ENCODE data around the gene POLR2L. TPM values are rescaled to one million over a fixed set of nuclear protein-coding genes. Genes with fewer than 3 reads are reported as not detected.

POLR2L gene
- 100 to 1,000 TPM in 2 of 4 donors, 10 to 100 TPM in 2; 71.4 to 189 (median 92.3) TPM for total RNA-seq

DNA sequence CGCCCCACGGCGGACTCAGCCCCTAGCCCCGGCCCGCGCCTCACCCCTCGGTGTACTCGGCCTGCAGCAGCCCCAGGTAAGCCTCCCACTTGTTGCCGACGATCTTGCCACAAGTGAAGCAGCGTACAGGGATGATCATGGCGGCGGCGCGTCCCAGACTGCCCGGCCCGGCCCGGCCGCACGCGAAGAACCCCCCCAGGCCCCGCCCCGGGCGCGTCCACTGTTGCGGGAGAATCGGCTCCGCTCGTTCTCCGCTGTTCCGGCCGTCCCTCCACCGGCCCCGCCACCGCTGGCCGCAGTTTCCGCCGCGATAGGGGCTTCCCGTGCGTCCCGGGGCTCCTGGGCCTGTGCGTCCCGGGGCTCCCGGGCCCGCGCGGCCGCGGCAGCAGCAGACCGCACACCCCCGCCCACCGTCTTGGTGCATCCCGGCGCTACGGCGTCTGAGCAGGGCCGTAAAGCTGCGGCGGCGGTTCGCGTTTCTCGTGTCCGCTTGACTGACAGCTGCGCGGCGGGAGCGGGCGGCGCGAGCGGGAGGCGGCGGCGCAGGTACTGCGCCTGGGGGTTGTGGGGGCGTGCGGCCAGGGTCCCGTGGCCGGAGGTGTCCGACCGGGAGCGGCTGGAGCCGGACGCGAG is at the start of gene POLR2L, which contains the start of gene TSPAN4:
POLR2L (minus strand) TSS at position 160 of the 633 bp plus-strand sequence; CDS start at position 139, 21 bp downstream.
TSPAN4 (plus strand) TSS at position 483 of the 633 bp plus-strand sequence. CDS start 7,453 bp downstream, outside the sequence.
- Histone ChIP-seq H3K4me1 (peaks cover 50 to 91% (median 81%) of the 10 kb centered on the region in 4 donors), H3K27me3 (no peaks in the 10 kb centered on the region), H3K36me3 (peaks cover 26 to 44% (median 41%) of the 10 kb centered on the region in 4 donors), H3K9me3 (no peaks in the 10 kb centered on the region), H3K4me3 (peak within 1 kb of the TSS; percentile 80 to 94 (median 90)), H3K27ac (replicated peaks in 1 of 4) (peak within 1 kb of the TSS; percentile 88 to 94 (median 91))
- TF ChIP-seq, protein P1, sequence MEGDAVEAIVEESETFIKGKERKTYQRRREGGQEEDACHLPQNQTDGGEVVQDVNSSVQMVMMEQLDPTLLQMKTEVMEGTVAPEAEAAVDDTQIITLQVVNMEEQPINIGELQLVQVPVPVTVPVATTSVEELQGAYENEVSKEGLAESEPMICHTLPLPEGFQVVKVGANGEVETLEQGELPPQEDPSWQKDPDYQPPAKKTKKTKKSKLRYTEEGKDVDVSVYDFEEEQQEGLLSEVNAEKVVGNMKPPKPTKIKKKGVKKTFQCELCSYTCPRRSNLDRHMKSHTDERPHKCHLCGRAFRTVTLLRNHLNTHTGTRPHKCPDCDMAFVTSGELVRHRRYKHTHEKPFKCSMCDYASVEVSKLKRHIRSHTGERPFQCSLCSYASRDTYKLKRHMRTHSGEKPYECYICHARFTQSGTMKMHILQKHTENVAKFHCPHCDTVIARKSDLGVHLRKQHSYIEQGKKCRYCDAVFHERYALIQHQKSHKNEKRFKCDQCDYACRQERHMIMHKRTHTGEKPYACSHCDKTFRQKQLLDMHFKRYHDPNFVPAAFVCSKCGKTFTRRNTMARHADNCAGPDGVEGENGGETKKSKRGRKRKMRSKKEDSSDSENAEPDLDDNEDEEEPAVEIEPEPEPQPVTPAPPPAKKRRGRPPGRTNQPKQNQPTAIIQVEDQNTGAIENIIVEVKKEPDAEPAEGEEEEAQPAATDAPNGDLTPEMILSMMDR (IDR thresholded peaks at IDR 0.05): peak in 2 of 3 experiments; percentile 19 to 25
- TF ChIP-seq POLR2AphosphoS5 (IDR thresholded peaks at IDR 0.05): peak; percentile 88 to 96
- TF ChIP-seq POLR2A (IDR thresholded peaks at IDR 0.05; ENCODE audit: low read depth): peak; percentile 57
- no peak for TF ChIP-seq EP300 (IDR thresholded peaks at IDR 0.05)
- intact Hi-C loops (cut with DNase I): no loop called here
- peak; percentile 97 for DNase-seq (ENCODE audit: extremely low spot score)
- WGBS: 0% methylated on average over 6 of the region's 87 CpGs

DNA sequence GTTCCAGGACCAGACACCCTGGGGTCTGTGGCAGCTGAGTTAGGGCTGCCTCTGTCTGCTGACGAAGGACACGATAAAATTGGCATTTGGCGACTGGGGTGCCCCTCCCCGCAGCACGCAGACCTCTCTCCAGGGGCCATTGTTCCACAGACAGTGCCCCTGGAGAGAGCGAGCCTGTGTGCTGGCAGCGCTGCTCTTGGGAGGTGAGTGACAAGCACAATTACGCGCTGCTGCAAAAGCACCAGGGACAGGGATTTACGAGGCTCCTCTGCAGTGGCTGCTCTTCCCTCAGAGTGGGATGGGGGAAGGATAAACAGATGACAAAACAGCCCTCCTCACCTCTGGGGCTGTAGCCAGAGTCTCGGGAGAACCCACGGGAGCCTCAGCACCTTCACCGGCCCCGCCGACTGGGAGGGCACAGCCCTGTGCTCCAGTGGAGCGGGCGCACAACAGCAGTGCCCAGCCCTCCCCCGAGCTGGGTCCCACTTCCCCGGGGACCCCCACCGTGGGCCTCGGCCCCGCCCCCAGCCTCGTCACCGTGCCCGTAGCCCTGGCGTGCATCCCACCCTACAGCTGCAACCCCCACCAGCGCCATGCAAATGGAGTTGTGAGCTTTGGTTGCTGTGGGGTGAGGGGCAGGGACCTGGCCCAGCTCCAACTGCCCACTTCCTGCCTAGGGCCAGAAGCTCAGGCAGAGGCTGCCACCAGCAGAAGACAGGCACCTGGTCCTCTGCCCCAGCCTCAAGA is 48.6 kb upstream of the POLR2L start:
- 84% methylated on average over 5 of the region's 27 CpGs for WGBS

DNA sequence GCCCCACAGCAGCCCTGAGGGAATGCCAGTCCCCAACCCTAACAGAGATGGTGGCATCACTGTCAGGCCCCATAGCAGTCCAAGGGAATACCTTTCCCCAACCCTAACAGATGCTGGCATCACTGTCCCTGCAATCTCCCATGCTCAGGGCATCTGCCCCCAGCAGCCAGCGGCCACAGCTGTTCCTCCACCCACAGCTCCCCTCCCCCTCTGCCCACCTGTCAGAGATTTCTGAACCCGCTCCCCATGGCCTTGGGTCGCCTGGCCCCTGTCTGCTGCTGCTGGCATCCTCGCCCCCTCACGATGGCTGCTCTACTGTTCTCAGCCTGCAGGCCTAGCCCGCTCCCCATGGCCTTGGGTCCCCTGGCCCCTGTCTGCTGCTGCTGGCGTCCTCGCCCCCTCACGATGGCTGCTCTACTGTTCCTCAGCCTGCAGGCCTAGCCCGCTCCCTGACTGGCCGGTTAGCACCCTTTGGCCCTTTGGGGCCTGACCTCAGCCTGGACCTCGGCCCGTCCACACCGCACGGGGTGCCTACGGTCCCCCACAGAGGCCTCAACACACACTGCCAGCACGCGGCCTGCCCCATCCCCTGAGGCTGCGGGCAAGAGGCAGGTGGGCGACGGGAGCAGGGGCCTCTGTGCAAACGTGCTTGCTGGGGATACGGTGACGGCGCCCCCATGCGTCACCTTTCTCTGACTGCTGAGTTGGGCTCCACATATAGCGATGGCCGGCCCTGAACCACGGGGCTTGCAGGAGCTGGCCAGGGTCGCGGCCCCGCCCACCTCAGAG is 47.6 kb upstream of the POLR2L start:
- Histone ChIP-seq H3K36me3 (peaks cover 0 to 67% (median 38%) of the 10 kb centered on the region in 4 donors), H3K27me3 (no peaks in the 10 kb centered on the region), H3K4me1 (no peaks in the 10 kb centered on the region), H3K27ac (replicated peaks in 1 of 4) (no peak overlapping the region), H3K9me3 (no peaks in the 10 kb centered on the region), H3K4me3 (no peak overlapping the region)
- 88% methylated on average over 14 of the region's 32 CpGs for WGBS
- intact Hi-C loops (cut with DNase I): no loop called here
- TF ChIP-seq POLR2AphosphoS5 (IDR thresholded peaks at IDR 0.05): no peak
- TF ChIP-seq EP300 (IDR thresholded peaks at IDR 0.05): no peak
- TF ChIP-seq, protein P1 (IDR thresholded peaks at IDR 0.05): no peak
- no peak for TF ChIP-seq POLR2A (IDR thresholded peaks at IDR 0.05; ENCODE audit: low read depth)
- no peak for DNase-seq (ENCODE audit: extremely low spot score)

More for the DNA sequence above, 48.6 kb upstream of the POLR2L start:
- H3K27ac ChIP-seq (replicated peaks in 1 of 4): no peak overlapping the region
- no peaks in the 10 kb centered on the region for H3K9me3 ChIP-seq
- H3K4me3 ChIP-seq: no peak overlapping the region
- H3K36me3 ChIP-seq: peaks cover 0 to 74% (median 39%) of the 10 kb centered on the region in 4 donors
- no peak for TF ChIP-seq POLR2AphosphoS5 (IDR thresholded peaks at IDR 0.05)
- no peak for TF ChIP-seq EP300 (IDR thresholded peaks at IDR 0.05)
- TF ChIP-seq POLR2A (IDR thresholded peaks at IDR 0.05; ENCODE audit: low read depth): no peak
- TF ChIP-seq, protein P1 (IDR thresholded peaks at IDR 0.05): no peak
- H3K4me1 ChIP-seq: no peaks in the 10 kb centered on the region
- intact Hi-C loops (cut with DNase I): no loop called here
- no peaks in the 10 kb centered on the region for H3K27me3 ChIP-seq
- no peak for DNase-seq (ENCODE audit: extremely low spot score)

DNA sequence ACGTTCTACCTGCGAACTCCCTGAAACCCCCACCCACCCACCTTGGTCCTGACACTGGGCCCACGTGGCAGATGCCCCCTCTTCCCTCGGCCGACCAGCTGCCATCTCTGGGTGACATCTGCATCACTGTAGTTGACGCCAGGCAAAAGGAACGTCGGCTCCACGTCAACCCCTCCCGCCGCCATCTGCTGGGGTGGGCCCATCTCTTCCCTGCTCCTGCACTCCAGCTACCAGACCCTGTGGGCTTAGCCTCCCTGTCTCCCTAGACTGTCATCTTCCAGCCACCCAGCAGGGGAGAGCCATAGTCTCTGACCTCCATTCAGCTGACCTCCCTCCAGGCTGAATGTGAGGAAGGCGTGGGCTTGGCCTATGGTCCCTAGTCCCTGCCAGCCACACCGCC is 46.9 kb upstream of the POLR2L start:
- no peak for TF ChIP-seq POLR2AphosphoS5 (IDR thresholded peaks at IDR 0.05)
- no peak for TF ChIP-seq EP300 (IDR thresholded peaks at IDR 0.05)
- TF ChIP-seq, protein P1 (IDR thresholded peaks at IDR 0.05): no peak
- no peak for TF ChIP-seq POLR2A (IDR thresholded peaks at IDR 0.05; ENCODE audit: low read depth)
- Histone ChIP-seq H3K9me3 (no peaks in the 10 kb centered on the region), H3K27me3 (no peaks in the 10 kb centered on the region), H3K36me3 (peaks cover 0 to 62% (median 36%) of the 10 kb centered on the region in 4 donors), H3K27ac (replicated peaks in 1 of 4) (no peak overlapping the region), H3K4me1 (no peaks in the 10 kb centered on the region), H3K4me3 (no peak overlapping the region)
- 94% methylated on average over 11 of the region's 13 CpGs for WGBS
- intact Hi-C loops (cut with DNase I): no loop called here
- DNase-seq (ENCODE audit: extremely low spot score): no peak
